H1 (cell line): ENCODE measurements around the gene PTPN3.

ENCODE experiments used
- CBX5 ChIP-seq: fragments of 300-800, 300-1000 bp; sonication (generic); IDR thresholded peaks from 2 replicates; pipeline ENCODE4 v1.7.1; 2016; ENCODE audit warnings: antibody characterized with exemption, low read length, low read depth
- CEBPB ChIP-seq: IDR thresholded peaks from 2 replicates; pipeline ENCODE4 v1.6.1; 2012; ENCODE audit warnings: low read depth, low read length
- CTCF ChIP-seq, 3 experiments: IDR thresholded peaks; 1 replicate in 2 of 3; 2 replicates in 1 of 3; pipeline versions ENCODE4 v1.5.1 to v1.6.1; 2011; ENCODE audit warnings: low read length in 3 of 3, mild to moderate bottlenecking in 3 of 3, inconsistent platforms in 2 of 3, low read depth in 1 of 3, moderate library complexity in 1 of 3; ENCODE audit not compliant: insufficient read depth in 1 of 3; ENCODE audit errors: control extremely low read depth in 1 of 3
- EGR1 ChIP-seq: IDR thresholded peaks from 2 replicates; pipeline ENCODE4 v1.6.1; 2011; ENCODE audit warnings: low read depth, low read length, borderline replicate concordance
- EZH2 ChIP-seq: fragments of 200-600 bp; sonication (generic); IDR thresholded peaks from 2 replicates; pipeline ENCODE4 v1.7.1; 2012; ENCODE audit warnings: low read depth, mild to moderate bottlenecking, moderate library complexity, low read length, inconsistent platforms; ENCODE audit not compliant: severe bottlenecking
- HDAC2 ChIP-seq, 2 experiments: fragments of 300-600 bp in 1 of 2; sonication (generic) in 1 of 2; IDR thresholded peaks; 2 replicates each; pipeline ENCODE4 v1.6.1; 2011 to 2012; ENCODE audit warnings: low read depth in 2 of 2, low read length in 2 of 2, mild to moderate bottlenecking in 2 of 2, moderate library complexity in 2 of 2, borderline replicate concordance in 1 of 2, inconsistent platforms in 1 of 2
- NRF1 ChIP-seq: IDR thresholded peaks from 2 replicates; pipeline ENCODE4 v1.6.1; 2011; ENCODE audit warnings: mild to moderate bottlenecking, low read depth, low read length, improper control_type of control experiment
- RXRA ChIP-seq: IDR thresholded peaks from 2 replicates; pipeline ENCODE4 v1.6.1; 2011; ENCODE audit warnings: low read depth, mild to moderate bottlenecking, low read length, moderate library complexity; ENCODE audit not compliant: insufficient read depth
- SIRT6 ChIP-seq: IDR thresholded peaks from one replicate; pipeline ENCODE4 v1.7.1; 2012; ENCODE audit warnings: low read length, inconsistent platforms
- SRF ChIP-seq: IDR thresholded peaks from 2 replicates; pipeline ENCODE4 v1.6.1; 2011; ENCODE audit warnings: mild to moderate bottlenecking, low read depth, low read length, moderate library complexity
- USF2 ChIP-seq: IDR thresholded peaks from 2 replicates; pipeline ENCODE4 v1.6.1; 2011; ENCODE audit warnings: low read length, improper control_type of control experiment
- YY1 ChIP-seq: IDR thresholded peaks from 2 replicates; pipeline ENCODE4 v1.6.1; 2011; ENCODE audit warnings: low read depth, mild to moderate bottlenecking, low read length

- TF ChIP-seq EGR1 (no peak), CBX5 (no peak), SRF (no peak), HDAC2 (IDR thresholded peaks at IDR 0.05; ENCODE audit: borderline replicate concordance in 1 of 2, low read depth in 2 of 2, low read length in 2 of 2) (no peak), RXRA (no peak), EZH2 (no peak), YY1 (no peak), SIRT6 (no peak), NRF1 (no peak), CEBPB (no peak), USF2 (no peak), CTCF (IDR thresholded peaks at IDR 0.05; ENCODE audit: control extremely low read depth in 1 of 3, insufficient read depth in 1 of 3, low read depth in 1 of 3, low read length in 3 of 3) (no peak)
Observed at GRCh38 chr9:109418827-109419226, 79.3 kb downstream of the PTPN3 start.
